ENCODE results near the gene CCRL2. TPM values are rescaled to one million over a fixed set of nuclear protein-coding genes. Genes with fewer than 3 reads are reported as not detected.

Gene CCRL2
- total RNA-seq, 6 experiments from 2014 or later, result 0.12 to 0.21 TPM; not detected in 4

DNA sequence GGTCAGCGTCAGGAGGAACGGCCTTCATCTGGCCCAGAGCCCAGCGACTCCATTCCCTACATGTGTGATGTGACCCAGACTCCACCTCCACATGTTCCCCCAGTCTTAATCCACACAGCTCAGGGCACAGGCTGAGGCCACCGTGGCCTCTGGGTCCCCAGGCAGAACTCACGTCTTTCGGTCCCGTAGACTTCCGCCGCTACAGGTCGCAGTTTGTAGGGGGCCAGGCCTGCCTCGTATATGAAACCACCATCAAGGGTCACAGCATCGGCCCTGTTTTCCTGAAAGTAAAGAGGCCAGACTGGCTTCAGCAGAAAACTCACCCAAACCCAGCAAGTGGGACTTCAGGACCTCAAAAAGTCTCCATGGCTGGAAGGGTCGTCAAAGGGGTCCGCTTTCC, 49.1 kb downstream of the CCRL2 start:
- Mint-ChIP-seq H3K4me1 (ENCODE audit: low read depth) (peaks cover 10% of the 10 kb centered on the region; the same call in 1 of the 2 replicates), H3K36me3 (ENCODE audit: low read depth) (peaks cover 9% of the 10 kb centered on the region), H3K27ac (no peak overlapping the region), H3K9me3 (peaks cover 7% of the 10 kb centered on the region; the same call in 1 of the 2 replicates), H3K27me3 (ENCODE audit: insufficient read depth) (peaks cover 32% of the 10 kb centered on the region), H3K4me3 (no peak overlapping the region)
- no peak for DNase-seq
- TF ChIP-seq, protein P1, sequence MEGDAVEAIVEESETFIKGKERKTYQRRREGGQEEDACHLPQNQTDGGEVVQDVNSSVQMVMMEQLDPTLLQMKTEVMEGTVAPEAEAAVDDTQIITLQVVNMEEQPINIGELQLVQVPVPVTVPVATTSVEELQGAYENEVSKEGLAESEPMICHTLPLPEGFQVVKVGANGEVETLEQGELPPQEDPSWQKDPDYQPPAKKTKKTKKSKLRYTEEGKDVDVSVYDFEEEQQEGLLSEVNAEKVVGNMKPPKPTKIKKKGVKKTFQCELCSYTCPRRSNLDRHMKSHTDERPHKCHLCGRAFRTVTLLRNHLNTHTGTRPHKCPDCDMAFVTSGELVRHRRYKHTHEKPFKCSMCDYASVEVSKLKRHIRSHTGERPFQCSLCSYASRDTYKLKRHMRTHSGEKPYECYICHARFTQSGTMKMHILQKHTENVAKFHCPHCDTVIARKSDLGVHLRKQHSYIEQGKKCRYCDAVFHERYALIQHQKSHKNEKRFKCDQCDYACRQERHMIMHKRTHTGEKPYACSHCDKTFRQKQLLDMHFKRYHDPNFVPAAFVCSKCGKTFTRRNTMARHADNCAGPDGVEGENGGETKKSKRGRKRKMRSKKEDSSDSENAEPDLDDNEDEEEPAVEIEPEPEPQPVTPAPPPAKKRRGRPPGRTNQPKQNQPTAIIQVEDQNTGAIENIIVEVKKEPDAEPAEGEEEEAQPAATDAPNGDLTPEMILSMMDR (IDR thresholded peaks at IDR 0.05), result no peak

Other genes starting within 250 kb of the CCRL2 start
- not detected for gene CCR1, start 198.9 kb upstream of the CCRL2 start, total RNA-seq (2021; fragmentation: NEBNext Ultra II Directional; extraction: Animal tissue kit (Norgen Biotek cat#: 25700))
- gene CCR3, start 164.8 kb upstream of the CCRL2 start, total RNA-seq (2021; fragmentation: NEBNext Ultra II Directional; extraction: Animal tissue kit (Norgen Biotek cat#: 25700)), result not detected
- gene CCR2, start 53.1 kb upstream of the CCRL2 start, total RNA-seq (2021; fragmentation: NEBNext Ultra II Directional; extraction: Animal tissue kit (Norgen Biotek cat#: 25700)), result not detected
- gene CCR5, start 36.3 kb upstream of the CCRL2 start, total RNA-seq (2021; fragmentation: NEBNext Ultra II Directional; extraction: Animal tissue kit (Norgen Biotek cat#: 25700)), result not detected
- gene LTF, start 57.6 kb downstream of the CCRL2 start, total RNA-seq (2021; fragmentation: NEBNext Ultra II Directional; extraction: Animal tissue kit (Norgen Biotek cat#: 25700)), result under 1 TPM in 1 of 6 experiments, not detected in 5; 0.40 TPM
- not detected for gene RTP3, start 90.7 kb downstream of the CCRL2 start, total RNA-seq (2021; fragmentation: NEBNext Ultra II Directional; extraction: Animal tissue kit (Norgen Biotek cat#: 25700))
- gene LRRC2, start 159.0 kb downstream of the CCRL2 start, total RNA-seq (2021; fragmentation: NEBNext Ultra II Directional; extraction: Animal tissue kit (Norgen Biotek cat#: 25700)), result under 1 TPM; 0.19 to 0.56 (median 0.37) TPM
- not detected for gene FAM240A, start 205.3 kb downstream of the CCRL2 start, total RNA-seq (2021; fragmentation: NEBNext Ultra II Directional; extraction: Animal tissue kit (Norgen Biotek cat#: 25700))